ENCODE measurements around the gene GIPC2. TPM values are rescaled to one million over a fixed set of nuclear protein-coding genes. Genes with fewer than 3 reads are reported as not detected.
"Not testable (repeated sequence)": the region's sequence is repeated elsewhere in the genome, so short reads cannot be mapped to it uniquely, and the experiment has no call there.

The GIPC2 gene
- total and polyA plus RNA-seq, 7 donors = 0.99 to 23.8 (median 2.5) TPM

GRCh38 chr1:78104322-78104721 is 58.6 kb downstream of the GIPC2 start:
- Histone ChIP-seq H3K36me3 (no peaks in the 10 kb centered on the region), H3K27ac (no peak overlapping the region), H3K4me1 (peaks cover 0 to 9% (median 0%) of the 10 kb centered on the region in 4 donors), H3K4me3 (no peak overlapping the region), H3K27me3 (no peaks in the 10 kb centered on the region), H3K9me3 (no peaks in the 10 kb centered on the region)
- intact Hi-C loops (cut with DNase I) = no loop called here
- DNase-seq = no peak
- TF ChIP-seq, protein P1, sequence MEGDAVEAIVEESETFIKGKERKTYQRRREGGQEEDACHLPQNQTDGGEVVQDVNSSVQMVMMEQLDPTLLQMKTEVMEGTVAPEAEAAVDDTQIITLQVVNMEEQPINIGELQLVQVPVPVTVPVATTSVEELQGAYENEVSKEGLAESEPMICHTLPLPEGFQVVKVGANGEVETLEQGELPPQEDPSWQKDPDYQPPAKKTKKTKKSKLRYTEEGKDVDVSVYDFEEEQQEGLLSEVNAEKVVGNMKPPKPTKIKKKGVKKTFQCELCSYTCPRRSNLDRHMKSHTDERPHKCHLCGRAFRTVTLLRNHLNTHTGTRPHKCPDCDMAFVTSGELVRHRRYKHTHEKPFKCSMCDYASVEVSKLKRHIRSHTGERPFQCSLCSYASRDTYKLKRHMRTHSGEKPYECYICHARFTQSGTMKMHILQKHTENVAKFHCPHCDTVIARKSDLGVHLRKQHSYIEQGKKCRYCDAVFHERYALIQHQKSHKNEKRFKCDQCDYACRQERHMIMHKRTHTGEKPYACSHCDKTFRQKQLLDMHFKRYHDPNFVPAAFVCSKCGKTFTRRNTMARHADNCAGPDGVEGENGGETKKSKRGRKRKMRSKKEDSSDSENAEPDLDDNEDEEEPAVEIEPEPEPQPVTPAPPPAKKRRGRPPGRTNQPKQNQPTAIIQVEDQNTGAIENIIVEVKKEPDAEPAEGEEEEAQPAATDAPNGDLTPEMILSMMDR (IDR thresholded peaks at IDR 0.05) = no peak
- TF ChIP-seq EP300 (IDR thresholded peaks at IDR 0.05) (no peak), POLR2A (IDR thresholded peaks at IDR 0.05) (no peak), POLR2AphosphoS5 (IDR thresholded peaks at IDR 0.05) (no peak)

- intact Hi-C loops (cut with DNase I) = loop anchor here (5.0 kb wide), 1 partner anchor 277 kb away; no protein-coding TSS in a partner anchor
- H3K4me1 ChIP-seq, H3K4me3 ChIP-seq, H3K36me3 ChIP-seq, H3K27ac ChIP-seq, H3K27me3 ChIP-seq, DNase-seq, H3K9me3 ChIP-seq: not testable (repeated sequence)
- 92 to 94% methylated on average over 4 of the region's 4 CpGs for WGBS, 2 donors
Observed at GRCh38 chr1:78109659-78110058, 63.9 kb downstream of the GIPC2 start.

DNA sequence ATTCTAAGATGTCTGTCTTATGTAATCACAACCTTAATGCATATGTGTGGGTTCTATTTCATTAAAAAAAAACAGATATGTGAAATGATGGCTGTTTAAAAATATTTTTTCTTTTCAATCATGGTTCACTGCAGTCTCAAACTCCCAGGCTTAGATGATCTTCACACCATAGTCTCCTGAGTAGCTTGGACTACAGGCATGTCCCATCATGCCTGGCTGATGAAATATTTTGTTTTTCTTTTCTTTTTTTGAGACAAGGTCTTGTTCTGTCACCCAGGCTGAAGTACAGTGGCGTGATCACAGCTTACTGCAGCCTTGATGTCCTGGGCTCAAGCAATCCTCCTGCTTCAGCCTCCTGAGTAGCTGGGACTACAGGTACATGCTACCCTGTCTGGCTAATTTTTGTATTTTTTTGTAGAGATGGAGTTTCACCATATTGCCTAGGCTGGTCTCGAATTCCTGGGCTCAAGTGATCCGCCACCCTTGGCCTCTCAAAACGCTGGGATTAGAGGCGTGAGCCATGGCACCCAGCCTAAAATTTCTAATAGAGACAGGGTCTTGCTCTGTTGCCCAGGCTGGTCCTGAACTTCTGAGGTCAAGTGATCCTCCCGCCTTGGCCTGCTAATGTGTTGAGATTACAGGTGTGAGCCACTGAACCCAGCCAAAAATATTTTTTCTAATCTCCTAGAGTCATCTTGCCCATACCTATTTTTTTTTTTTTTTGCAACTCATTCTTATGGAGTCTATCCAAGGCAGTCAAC is 67.6 kb downstream of the GIPC2 start:
- Histone ChIP-seq H3K27me3 (no peaks in the 10 kb centered on the region), H3K36me3 (no peaks in the 10 kb centered on the region), H3K4me3 (no peak overlapping the region), H3K27ac (peak overlapping the region in 1 of 4 donors; percentile 16), H3K9me3 (no peaks in the 10 kb centered on the region), H3K4me1 (peaks cover 0 to 6% (median 0%) of the 10 kb centered on the region in 4 donors)
- TF ChIP-seq POLR2A (IDR thresholded peaks at IDR 0.05) (no peak), POLR2AphosphoS5 (IDR thresholded peaks at IDR 0.05) (no peak), EP300 (IDR thresholded peaks at IDR 0.05) (no peak)
- TF ChIP-seq, protein P1 (IDR thresholded peaks at IDR 0.05) = no peak
- intact Hi-C loops (cut with DNase I) = loop anchor here (5.0 kb wide), 1 partner anchor 281 kb away; no protein-coding TSS in a partner anchor
- no peak for DNase-seq
- WGBS, 2 donors = 92 to 96% methylated on average over 6 of the region's 6 CpGs

DNA sequence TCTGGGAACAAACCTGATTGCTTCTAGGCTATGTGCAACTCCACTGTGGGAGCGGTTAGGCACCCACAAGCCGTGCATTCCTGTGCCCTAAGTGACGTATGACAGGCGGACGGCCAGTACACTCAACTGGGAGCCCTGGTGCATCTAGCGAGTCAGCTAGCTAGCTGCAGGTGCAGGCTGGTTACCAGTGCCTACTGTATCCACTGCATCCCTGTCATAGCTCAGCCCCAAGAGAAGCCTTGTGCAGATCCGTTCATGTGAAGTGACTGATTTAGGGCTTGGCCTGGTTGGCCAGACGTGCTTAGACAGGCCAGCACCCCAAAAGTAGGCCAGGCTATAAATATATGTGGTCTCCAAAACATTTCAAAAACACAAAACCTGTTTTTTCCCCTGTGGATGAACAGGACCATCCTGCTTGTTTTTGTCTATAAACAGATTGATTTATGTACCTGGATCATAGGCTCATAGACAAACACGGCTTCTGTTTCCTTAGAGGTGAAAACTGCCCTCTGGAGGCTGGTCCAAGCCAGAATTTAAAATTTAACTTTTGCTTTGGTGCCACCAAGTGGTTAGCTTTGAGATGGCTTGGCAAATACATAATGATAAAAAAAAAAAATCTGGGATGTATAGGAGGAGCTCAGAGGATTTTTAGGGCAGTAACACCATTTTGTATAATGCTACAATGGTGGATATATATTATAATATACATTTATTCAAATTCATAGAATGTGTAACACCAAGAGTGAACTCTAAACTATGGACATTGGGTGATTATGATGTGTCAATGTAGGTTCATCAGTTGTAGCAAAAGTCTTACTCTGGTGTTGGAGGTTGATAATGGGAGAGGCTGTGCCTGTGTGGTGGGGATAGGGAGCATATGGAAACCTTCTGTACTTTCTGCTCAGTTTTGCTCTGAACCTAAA is 68.5 kb downstream of the GIPC2 start:
- Histone ChIP-seq H3K36me3 (no peaks in the 10 kb centered on the region), H3K4me3 (no peak overlapping the region), H3K4me1 (peaks cover 0 to 6% (median 0%) of the 10 kb centered on the region in 4 donors), H3K27me3 (no peaks in the 10 kb centered on the region), H3K9me3 (no peaks in the 10 kb centered on the region), H3K27ac (peak overlapping the region in 2 of 4 donors; percentile 11 to 16)
- DNase-seq = no peak
- TF ChIP-seq, protein P1 (IDR thresholded peaks at IDR 0.05) = peak; percentile 53 to 85 (median 80)
- TF ChIP-seq POLR2AphosphoS5 (IDR thresholded peaks at IDR 0.05) (peak in 2 of 4 donors; percentile 7 to 34), POLR2A (IDR thresholded peaks at IDR 0.05) (no peak)
- 77 to 80% methylated on average over 9 of the region's 9 CpGs for WGBS, 2 donors
- intact Hi-C loops (cut with DNase I) = loop anchor here (2.0 to 5.0 kb wide), 2 partner anchors 135 to 282 kb away; partner anchors contain the start of gene FUBP1

GRCh38 chr1:78120485-78120884 is 74.7 kb downstream of the GIPC2 start:
- H3K27ac ChIP-seq; H3K27me3 ChIP-seq; H3K4me3 ChIP-seq; H3K4me1 ChIP-seq; H3K36me3 ChIP-seq; DNase-seq; intact Hi-C loops (cut with DNase I); H3K9me3 ChIP-seq: not testable (repeated sequence)
- 96% methylated on average over 6 of the region's 6 CpGs for WGBS, 2 donors

Measured in sigmoid colon (tissue), 7 donors.